Gastroesophageal sphincter (tissue), 4 donors: ENCODE results near the gene CYP26C1. TPM values are rescaled to one million over a fixed set of nuclear protein-coding genes. Genes with fewer than 3 reads are reported as not detected.

Experiments
- ATAC-seq: fragments of 150-250 bp; one replicate; pipeline ENCODE4 v1.9.1; 2016; ENCODE audit warnings: mild to moderate bottlenecking, moderate library complexity
- H3K27ac ChIP-seq, 4 donors: fragments of 200-600 bp; sonication (generic) in 3 of 4; 1 replicate in 3 of 4; 2 replicates in 1 of 4; pipeline ENCODE4 v1.5.1; 2016 to 2019
- H3K27me3 ChIP-seq: fragments of 200-600 bp; sonication (generic); one replicate; pipeline ENCODE4 v1.5.1; 2019
- H3K36me3 ChIP-seq, 2 donors: fragments of 200-600 bp; sonication (generic); one replicate each; pipeline ENCODE4 v1.5.1; 2019; ENCODE audit warnings: control low read depth in 1 of 2
- H3K4me1 ChIP-seq, 3 donors: fragments of 200-600 bp; sonication (generic); 1 replicate in 2 of 3; 2 replicates in 1 of 3; pipeline ENCODE4 v1.5.1; 2016 to 2019; ENCODE audit warnings: control low read depth in 2 of 3
- H3K4me3 ChIP-seq, 2 donors: fragments of 200-600 bp; sonication (generic); one replicate each; pipeline ENCODE4 v1.5.1; 2019; ENCODE audit warnings: mild to moderate bottlenecking in 1 of 2, moderate library complexity in 1 of 2
- H3K9me3 ChIP-seq, 3 donors: fragments of 200-600 bp; sonication (generic); one replicate each; pipeline ENCODE4 v1.5.1; 2017 to 2019; ENCODE audit warnings: control low read depth in 2 of 3
- EP300 ChIP-seq: sonication (generic); formaldehyde crosslinking; IDR thresholded peaks from one replicate; pipeline ENCODE4 v1.6.1; 2017; ENCODE audit warnings: antibody characterized with exemption, mild to moderate bottlenecking
- POLR2A ChIP-seq, 2 donors: fragments of 450-650 bp; IDR thresholded peaks; one replicate each; pipeline ENCODE4 v1.6.1; 2017; ENCODE audit warnings: antibody characterized with exemption in 2 of 2, mild to moderate bottlenecking in 2 of 2, moderate library complexity in 1 of 2
- POLR2AphosphoS5 ChIP-seq: sonication (generic); formaldehyde crosslinking; IDR thresholded peaks from one replicate; pipeline ENCODE4 v1.6.1; 2017; ENCODE audit warnings: antibody characterized with exemption
- WGBS, 2 donors: methylation state at CpG; one replicate each; pipeline ENCODE4 v1.1.5; 2018; ENCODE audit warnings: low coverage in 1 of 2; 5-methylcytosine and 5-hydroxymethylcytosine counted together
- total RNA-seq, 4 donors: library from RNA; depleted of rRNA; stranded (reverse); fragments of >200 nt; gene quantifications; one replicate each; pipeline ENCODE4 v1.1.0, GENCODE V29; 2016
- TF ChIP-seq, protein P1 (sequence below), 4 experiments: fragments of 200-600 bp in 2 of 4; fragments of 450-650 bp in 2 of 4; sonication (generic) in 1 of 4; IDR thresholded peaks; one replicate each; pipeline ENCODE4 v1.5.1; 2017 to 2019; ENCODE audit warnings: antibody characterized with exemption in 4 of 4, mild to moderate bottlenecking in 2 of 4, moderate library complexity in 2 of 4

CYP26C1 gene, protein sequence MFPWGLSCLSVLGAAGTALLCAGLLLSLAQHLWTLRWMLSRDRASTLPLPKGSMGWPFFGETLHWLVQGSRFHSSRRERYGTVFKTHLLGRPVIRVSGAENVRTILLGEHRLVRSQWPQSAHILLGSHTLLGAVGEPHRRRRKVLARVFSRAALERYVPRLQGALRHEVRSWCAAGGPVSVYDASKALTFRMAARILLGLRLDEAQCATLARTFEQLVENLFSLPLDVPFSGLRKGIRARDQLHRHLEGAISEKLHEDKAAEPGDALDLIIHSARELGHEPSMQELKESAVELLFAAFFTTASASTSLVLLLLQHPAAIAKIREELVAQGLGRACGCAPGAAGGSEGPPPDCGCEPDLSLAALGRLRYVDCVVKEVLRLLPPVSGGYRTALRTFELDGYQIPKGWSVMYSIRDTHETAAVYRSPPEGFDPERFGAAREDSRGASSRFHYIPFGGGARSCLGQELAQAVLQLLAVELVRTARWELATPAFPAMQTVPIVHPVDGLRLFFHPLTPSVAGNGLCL
- under 1 TPM in 1 of 4 donors, not detected in 3; 0.31 TPM for total RNA-seq

DNA sequence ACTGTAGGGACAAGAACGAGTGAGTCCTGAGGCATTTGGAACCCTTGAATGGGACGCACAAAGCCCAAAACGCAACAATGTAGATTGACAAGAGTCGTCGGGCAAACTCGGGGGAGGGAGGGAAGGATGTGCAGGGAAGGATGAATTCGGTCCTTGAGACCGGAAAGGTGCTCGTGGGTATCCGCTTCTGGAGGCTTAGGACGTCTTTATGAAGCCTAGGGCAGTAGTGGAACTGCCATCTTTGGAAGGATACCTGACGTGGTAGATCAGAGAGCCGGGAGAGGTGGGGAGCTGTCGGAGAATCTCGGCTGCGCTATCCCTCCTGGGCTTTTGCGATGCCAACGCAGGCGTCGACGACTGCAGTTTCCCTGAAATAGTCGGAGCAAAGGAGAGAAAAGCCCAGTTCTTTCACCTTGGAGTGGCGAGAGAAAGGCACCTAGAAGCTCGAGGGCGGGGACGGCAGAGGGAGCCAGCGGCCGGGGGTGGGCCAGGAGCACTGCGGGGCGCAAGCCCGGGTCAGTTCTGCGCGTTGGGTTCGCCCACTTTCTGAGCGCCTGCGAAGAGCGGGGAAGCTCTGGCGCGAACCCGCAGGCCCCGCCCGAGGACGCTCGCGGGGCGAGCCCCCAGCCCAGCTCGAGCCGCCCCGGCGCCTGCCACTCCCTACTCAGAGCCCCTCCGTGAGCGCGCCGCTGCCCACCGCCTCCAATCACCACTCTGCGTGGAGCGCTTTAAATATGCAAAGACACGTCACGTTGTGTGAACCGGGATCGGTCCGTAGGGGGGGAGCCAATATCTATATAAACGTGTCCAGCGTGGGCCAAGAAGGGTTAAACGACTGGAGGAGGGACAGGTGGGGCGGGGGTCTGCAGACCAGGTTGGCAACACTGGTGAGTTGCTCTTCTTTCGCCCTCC, at the start of gene CYP26C1:
TSS of gene CYP26C1 (plus strand) at position 824 of the 912 bp plus-strand sequence. CDS start 466 bp downstream, outside the sequence.
- peaks cover 0 to 33% (median 18%) of the 10 kb centered on the region in 3 donors for H3K4me1 ChIP-seq
- ATAC-seq = no peak
- TF ChIP-seq EP300 (no peak), POLR2A (IDR thresholded peaks at IDR 0.05) (no peak), POLR2AphosphoS5 (no peak)
- TF ChIP-seq, protein P1, sequence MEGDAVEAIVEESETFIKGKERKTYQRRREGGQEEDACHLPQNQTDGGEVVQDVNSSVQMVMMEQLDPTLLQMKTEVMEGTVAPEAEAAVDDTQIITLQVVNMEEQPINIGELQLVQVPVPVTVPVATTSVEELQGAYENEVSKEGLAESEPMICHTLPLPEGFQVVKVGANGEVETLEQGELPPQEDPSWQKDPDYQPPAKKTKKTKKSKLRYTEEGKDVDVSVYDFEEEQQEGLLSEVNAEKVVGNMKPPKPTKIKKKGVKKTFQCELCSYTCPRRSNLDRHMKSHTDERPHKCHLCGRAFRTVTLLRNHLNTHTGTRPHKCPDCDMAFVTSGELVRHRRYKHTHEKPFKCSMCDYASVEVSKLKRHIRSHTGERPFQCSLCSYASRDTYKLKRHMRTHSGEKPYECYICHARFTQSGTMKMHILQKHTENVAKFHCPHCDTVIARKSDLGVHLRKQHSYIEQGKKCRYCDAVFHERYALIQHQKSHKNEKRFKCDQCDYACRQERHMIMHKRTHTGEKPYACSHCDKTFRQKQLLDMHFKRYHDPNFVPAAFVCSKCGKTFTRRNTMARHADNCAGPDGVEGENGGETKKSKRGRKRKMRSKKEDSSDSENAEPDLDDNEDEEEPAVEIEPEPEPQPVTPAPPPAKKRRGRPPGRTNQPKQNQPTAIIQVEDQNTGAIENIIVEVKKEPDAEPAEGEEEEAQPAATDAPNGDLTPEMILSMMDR (IDR thresholded peaks at IDR 0.05) = no peak
- peaks cover 0 to 38% of the 10 kb centered on the region in 2 donors for H3K36me3 ChIP-seq
- no peak within 1 kb of the TSS for H3K27ac ChIP-seq
- WGBS, 2 donors = 21 to 43% methylated on average over 15 to 21 of the region's 67 CpGs
- H3K27me3 ChIP-seq = peaks cover 73% of the 10 kb centered on the region
- no peak within 1 kb of the TSS for H3K4me3 ChIP-seq
- no peaks in the 10 kb centered on the region for H3K9me3 ChIP-seq

- no peak for TF ChIP-seq POLR2A (IDR thresholded peaks at IDR 0.05)
- TF ChIP-seq, protein P1 (IDR thresholded peaks at IDR 0.05) = no peak
- TF ChIP-seq POLR2AphosphoS5 = no peak
- TF ChIP-seq EP300 = no peak
- peaks cover 0 to 28% of the 10 kb centered on the region in 2 donors for H3K36me3 ChIP-seq
- no peaks in the 10 kb centered on the region for H3K27me3 ChIP-seq
- no peak overlapping the region for H3K4me3 ChIP-seq
- H3K9me3 ChIP-seq = no peaks in the 10 kb centered on the region
- H3K4me1 ChIP-seq = no peaks in the 10 kb centered on the region
- 88 to 98% methylated on average over 3 of the region's 3 CpGs for WGBS, 2 donors
- ATAC-seq = no peak
- H3K27ac ChIP-seq = no peak overlapping the region
These were observed 44.9 kb upstream of the CYP26C1 start for GRCh38 chr10:93015722-93016121.

DNA sequence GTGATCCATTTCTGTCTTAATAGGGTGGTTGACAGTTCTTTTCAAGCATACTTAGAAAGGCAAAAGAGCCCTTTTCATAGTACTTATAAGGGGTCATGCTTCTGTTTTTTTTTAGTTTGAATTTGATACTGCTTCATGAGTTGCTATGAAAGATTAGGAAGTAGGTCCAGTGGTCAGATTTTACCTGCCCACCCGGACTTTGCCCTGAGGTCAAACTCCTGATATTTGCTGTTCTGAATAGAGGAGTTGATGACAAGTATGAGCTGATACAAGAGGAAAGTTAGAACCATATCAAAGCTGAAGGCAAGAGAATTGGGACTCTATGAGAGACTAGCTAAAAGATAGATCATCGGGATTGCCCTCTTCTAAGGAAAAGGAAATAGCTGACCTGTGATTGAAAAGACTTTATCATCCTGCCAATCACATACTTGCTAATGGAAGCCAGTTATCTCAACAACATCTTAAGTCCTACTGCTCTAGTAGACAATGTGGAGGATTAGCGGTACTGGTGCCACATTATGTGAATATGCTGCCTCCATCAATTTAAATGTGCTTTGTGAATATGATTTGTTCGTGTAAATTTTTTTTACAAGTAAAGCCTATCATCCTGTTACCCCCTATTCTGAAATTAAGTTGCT, 37.5 kb upstream of the CYP26C1 start:
- TF ChIP-seq EP300 (no peak), POLR2AphosphoS5 (no peak), POLR2A (IDR thresholded peaks at IDR 0.05) (no peak)
- TF ChIP-seq, protein P1 (IDR thresholded peaks at IDR 0.05) = no peak
- Histone ChIP-seq H3K27me3 (no peaks in the 10 kb centered on the region), H3K27ac (no peak overlapping the region), H3K4me3 (no peak overlapping the region), H3K36me3 (peaks cover 0 to 36% of the 10 kb centered on the region in 2 donors), H3K4me1 (no peaks in the 10 kb centered on the region), H3K9me3 (peaks cover 0 to 12% (median 0%) of the 10 kb centered on the region in 3 donors)
- WGBS, 2 donors = 94 to 98% methylated on average over 4 of the region's 4 CpGs
- ATAC-seq = no peak

DNA sequence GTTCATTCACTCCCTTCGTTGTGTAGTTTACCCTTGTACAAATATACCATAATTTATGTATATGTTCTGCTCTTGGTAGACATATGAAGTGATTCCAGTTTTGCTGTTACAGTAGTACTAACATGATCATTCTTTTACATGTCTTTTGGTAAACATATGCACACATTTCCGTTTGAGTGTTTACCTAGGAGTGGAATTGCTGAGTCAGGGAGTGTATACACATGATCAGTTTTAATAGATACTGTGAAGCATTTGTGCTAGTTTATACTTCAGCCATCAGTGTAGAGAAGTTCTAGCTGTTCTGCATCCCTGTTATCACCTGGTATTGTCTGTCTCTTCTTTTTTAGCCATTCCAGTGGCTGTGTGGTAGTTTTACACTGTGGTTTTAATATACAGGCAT, 34.5 kb upstream of the CYP26C1 start:
- Histone ChIP-seq H3K36me3 (peaks cover 0 to 33% of the 10 kb centered on the region in 2 donors), H3K27ac (no peak overlapping the region), H3K27me3 (no peaks in the 10 kb centered on the region), H3K9me3 (peaks cover 0 to 12% (median 0%) of the 10 kb centered on the region in 3 donors), H3K4me1 (peaks cover 0 to 12% (median 4%) of the 10 kb centered on the region in 3 donors), H3K4me3 (no peak overlapping the region)
- no peak for TF ChIP-seq EP300
- TF ChIP-seq POLR2AphosphoS5 = no peak
- TF ChIP-seq POLR2A (IDR thresholded peaks at IDR 0.05) = no peak
- TF ChIP-seq, protein P1 (IDR thresholded peaks at IDR 0.05) = no peak
- no peak for ATAC-seq
- WGBS, 2 donors = 48 to 65% methylated on average over 2 of the region's 2 CpGs
